ENCODE measurements around the gene TMEM45A.

TMEM45A gene

DNA sequence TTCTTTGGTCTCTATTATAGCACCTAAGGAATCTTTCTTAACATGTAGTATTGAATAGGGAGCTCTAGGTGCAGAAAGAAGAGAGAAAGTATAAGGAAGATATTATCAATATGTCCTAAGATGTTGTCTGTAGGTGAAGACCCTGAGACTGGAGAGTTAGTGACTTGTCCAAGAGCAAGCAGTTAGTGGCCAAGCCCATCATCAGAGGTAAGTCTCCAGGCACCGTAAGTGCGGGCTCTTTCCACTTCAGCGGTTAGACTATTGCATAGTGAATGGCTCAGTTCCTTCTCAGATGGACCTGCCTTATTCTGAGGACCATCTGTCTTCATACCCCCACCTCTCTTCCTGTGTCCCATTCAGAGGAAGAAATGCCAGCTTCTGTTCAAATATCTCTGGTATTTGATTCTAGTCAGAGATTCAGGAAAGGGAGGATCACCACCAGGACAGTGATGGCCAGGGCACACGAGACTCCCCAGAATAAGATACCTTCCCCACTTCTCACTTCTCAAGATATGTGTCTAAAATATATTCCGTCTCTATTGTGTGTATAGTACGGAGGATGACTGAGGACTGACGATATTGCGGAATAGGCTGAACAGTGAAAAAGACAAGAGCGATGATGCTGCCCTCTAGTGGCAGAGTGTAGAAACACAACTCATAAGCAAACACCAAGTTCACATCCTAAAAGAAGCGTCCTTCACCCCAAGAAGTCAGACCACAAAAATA is 97.9 kb downstream of the TMEM45A start:
- DNase-seq (ENCODE audit: low read depth, low spot score), result peak; percentile 64
- H3K4me3 ChIP-seq (ENCODE audit: low read length), result no peak overlapping the region
- no CpG with 5 or more reads among the region's 10 CpGs for WGBS (ENCODE audit: insufficient coverage, insufficient read length)

DNA sequence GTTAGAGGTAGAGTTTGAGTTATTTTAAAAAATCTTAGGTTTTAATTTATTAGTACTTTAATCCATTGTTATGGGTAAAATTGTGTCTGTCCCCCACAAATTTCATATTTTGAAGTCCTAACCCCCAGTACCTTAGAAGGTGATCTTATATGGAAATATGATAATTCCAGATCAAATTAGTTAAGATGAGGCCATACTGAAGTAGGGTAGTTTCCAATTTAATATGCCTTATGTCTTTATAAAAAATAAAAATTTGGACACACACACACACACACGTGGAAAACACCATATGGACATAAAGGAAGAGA is 98.4 kb downstream of the TMEM45A start:
- no peak overlapping the region for H3K4me3 ChIP-seq (ENCODE audit: low read length)
- no peak for DNase-seq (ENCODE audit: low read depth, low spot score)
- WGBS (ENCODE audit: insufficient coverage, insufficient read length), result no CpG with 5 or more reads among the region's 1 CpG

More for the DNA sequence above, 97.9 kb downstream of the TMEM45A start:
- H3K36me3 ChIP-seq (ENCODE audit: control insufficient read depth, insufficient read depth, low read length), result no peaks in the 10 kb centered on the region
- no peaks in the 10 kb centered on the region for H3K4me1 ChIP-seq (ENCODE audit: control insufficient read depth, insufficient read depth, low read length)
- H3K9me3 ChIP-seq (ENCODE audit: control insufficient read depth, insufficient read depth, low read length), result no peaks in the 10 kb centered on the region
- H3K27ac ChIP-seq (ENCODE audit: low read length), result no peak overlapping the region
- H3K27me3 ChIP-seq (ENCODE audit: control insufficient read depth, insufficient read depth, low read length), result no peaks in the 10 kb centered on the region

DNA sequence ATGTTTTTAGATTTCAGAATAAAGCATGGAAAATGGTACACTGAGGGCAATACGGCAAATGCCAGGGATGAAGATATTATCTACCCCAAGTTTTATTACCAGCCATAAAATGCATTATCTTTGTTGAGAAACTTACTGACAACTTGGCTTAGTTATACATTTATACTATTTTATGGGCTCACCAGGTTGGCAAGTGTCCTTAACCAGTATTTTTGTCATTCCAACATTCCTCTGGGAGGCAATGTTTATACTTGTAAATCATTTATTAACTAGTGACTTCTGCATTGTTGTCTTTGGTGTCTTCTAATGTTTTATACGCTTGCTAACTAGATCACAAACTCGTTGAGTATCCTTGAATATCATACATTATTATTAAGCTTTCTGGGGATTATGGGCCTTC is 99.0 kb downstream of the TMEM45A start:
- no peaks in the 10 kb centered on the region for H3K36me3 ChIP-seq (ENCODE audit: control insufficient read depth, insufficient read depth, low read length)
- no peaks in the 10 kb centered on the region for H3K4me1 ChIP-seq (ENCODE audit: control insufficient read depth, insufficient read depth, low read length)
- H3K27me3 ChIP-seq (ENCODE audit: control insufficient read depth, insufficient read depth, low read length), result no peaks in the 10 kb centered on the region
- no peak for DNase-seq (ENCODE audit: low read depth, low spot score)
- H3K4me3 ChIP-seq (ENCODE audit: low read length), result no peak overlapping the region
- H3K9me3 ChIP-seq (ENCODE audit: control insufficient read depth, insufficient read depth, low read length), result no peaks in the 10 kb centered on the region
- H3K27ac ChIP-seq (ENCODE audit: low read length), result no peak overlapping the region
- WGBS (ENCODE audit: insufficient coverage, insufficient read length), result no CpG with 5 or more reads among the region's 3 CpGs

More for the DNA sequence above, 98.4 kb downstream of the TMEM45A start:
- Histone ChIP-seq H3K4me1 (ENCODE audit: control insufficient read depth, insufficient read depth, low read length) (no peaks in the 10 kb centered on the region), H3K27ac (ENCODE audit: low read length) (no peak overlapping the region), H3K9me3 (ENCODE audit: control insufficient read depth, insufficient read depth, low read length) (no peaks in the 10 kb centered on the region), H3K36me3 (ENCODE audit: control insufficient read depth, insufficient read depth, low read length) (no peaks in the 10 kb centered on the region), H3K27me3 (ENCODE audit: control insufficient read depth, insufficient read depth, low read length) (no peaks in the 10 kb centered on the region)

DNA sequence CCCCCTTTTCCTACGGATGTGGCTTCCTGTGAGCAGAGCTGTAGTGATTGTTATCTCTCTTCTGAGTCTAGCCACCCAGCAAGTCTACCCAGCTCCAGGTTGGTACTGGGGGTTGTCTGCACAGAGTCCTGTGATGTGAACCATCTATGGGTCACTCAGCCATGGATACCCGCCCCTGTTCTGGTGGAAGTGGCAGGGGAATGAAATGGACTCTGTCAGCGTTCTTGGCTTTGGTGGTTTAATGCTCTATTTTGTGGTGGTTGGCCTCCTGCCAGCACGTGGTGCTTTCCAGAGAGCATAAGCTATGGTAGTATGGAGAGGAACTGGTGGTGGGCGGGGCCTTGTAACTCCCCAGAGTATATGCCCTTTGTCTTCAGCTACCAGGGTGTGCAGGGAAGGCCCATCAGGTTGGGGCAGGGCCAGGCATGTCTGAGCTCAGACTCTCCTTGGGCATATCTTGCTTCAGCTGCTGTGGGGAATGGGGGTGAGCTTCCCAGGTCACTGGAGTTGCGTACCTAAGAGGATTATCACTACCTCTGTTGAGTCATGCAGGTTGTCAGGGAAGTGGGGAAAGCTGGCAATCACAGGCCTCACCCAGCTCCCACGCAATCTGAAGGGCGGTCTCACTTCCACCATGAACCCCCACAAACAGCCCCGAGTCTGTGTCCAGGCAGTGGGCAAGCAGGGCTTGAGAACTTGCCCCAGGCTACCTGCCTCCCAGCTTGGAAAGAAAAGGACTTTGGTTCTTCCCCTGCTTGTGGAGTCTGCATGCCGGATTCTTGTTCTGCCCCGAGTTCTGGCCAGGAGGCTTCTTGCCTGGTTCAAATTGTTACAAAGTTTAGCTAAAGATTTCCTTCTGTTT is 108.0 kb downstream of the TMEM45A start:
- no peak overlapping the region for H3K4me3 ChIP-seq (ENCODE audit: low read length)
- no peaks in the 10 kb centered on the region for H3K27me3 ChIP-seq (ENCODE audit: control insufficient read depth, insufficient read depth, low read length)
- WGBS (ENCODE audit: insufficient coverage, insufficient read length), result no CpG with 5 or more reads among the region's 11 CpGs
- DNase-seq (ENCODE audit: low read depth, low spot score), result no peak
- peaks cover 2% of the 10 kb centered on the region; the same call in 1 of the 2 replicates for H3K4me1 ChIP-seq (ENCODE audit: control insufficient read depth, insufficient read depth, low read length)
- H3K9me3 ChIP-seq (ENCODE audit: control insufficient read depth, insufficient read depth, low read length), result no peaks in the 10 kb centered on the region
- H3K36me3 ChIP-seq (ENCODE audit: control insufficient read depth, insufficient read depth, low read length), result no peaks in the 10 kb centered on the region
- no peak overlapping the region for H3K27ac ChIP-seq (ENCODE audit: low read length)

DNA sequence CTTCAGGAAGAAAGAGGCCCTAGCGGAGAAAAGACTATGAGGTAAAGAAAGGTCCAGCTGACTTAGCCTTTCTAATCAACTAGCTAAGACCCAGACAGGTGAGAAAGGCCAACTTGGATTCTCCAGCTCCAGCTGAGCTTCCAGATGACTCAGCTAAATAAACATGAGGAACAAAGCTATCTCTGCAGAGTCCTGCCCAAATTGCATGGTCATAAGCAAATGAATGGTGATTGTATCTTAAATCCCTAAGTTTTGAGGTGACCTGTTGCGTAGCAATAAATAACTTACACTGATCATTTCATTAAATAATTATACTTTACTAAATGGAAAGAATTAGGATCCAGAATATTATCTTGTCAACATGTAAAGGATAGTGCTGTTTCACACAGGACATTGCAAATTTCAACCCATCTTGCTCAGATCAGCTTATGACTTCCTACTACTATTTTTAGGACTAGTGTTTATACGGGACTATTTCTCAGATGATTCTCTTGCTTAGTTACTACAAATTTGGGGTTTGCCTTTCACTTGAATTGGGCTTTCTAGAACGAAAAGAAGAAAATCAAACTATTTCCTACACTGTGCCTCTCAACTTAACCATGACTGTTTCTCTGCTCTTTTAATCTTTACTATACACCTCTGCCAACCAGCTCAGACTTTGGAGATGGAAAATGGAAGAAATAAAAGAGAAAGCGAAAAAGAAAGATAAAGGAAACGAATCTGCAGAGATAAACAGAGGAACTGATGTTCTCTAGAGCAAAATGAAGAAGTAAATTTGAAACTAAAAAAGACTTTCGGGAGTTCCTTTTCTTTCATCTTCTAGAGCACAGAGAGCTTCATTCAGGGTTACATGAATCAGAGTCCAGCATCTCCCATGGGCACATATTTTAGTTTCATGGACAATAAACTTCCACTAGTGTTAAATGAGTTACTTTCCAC is 110.4 kb downstream of the TMEM45A start:
- Histone ChIP-seq H3K4me3 (ENCODE audit: low read length) (no peak overlapping the region), H3K27me3 (ENCODE audit: control insufficient read depth, insufficient read depth, low read length) (no peaks in the 10 kb centered on the region), H3K9me3 (ENCODE audit: control insufficient read depth, insufficient read depth, low read length) (no peaks in the 10 kb centered on the region), H3K36me3 (ENCODE audit: control insufficient read depth, insufficient read depth, low read length) (no peaks in the 10 kb centered on the region), H3K4me1 (ENCODE audit: control insufficient read depth, insufficient read depth, low read length) (peaks cover 2% of the 10 kb centered on the region; the same call in 1 of the 2 replicates), H3K27ac (ENCODE audit: low read length) (no peak overlapping the region)
- no CpG with 5 or more reads among the region's 7 CpGs for WGBS (ENCODE audit: insufficient coverage, insufficient read length)
- no peak for DNase-seq (ENCODE audit: low read depth, low spot score)

DNA sequence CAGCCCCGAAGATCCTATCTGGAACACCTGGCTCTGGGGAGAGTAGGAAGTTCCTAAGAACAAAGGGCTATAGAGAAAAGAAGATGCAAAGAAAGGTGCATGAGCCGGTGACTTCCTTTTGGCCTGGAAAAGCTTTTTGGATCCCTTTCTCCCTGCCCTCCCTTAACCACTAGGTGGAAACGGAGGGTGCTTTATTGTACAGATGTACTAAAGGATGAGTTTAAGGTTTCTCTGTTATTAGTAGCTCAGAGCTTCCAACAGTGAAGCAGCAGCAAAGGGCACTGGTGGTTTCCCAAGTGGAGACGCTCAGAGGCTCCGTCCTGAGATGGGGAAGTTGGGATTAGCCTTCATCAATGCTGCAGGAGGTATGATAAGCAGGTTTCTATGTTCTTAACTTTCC is 111.0 kb downstream of the TMEM45A start:
- Histone ChIP-seq H3K4me1 (ENCODE audit: control insufficient read depth, insufficient read depth, low read length) (peaks cover 2% of the 10 kb centered on the region; the same call in 1 of the 2 replicates), H3K27me3 (ENCODE audit: control insufficient read depth, insufficient read depth, low read length) (no peaks in the 10 kb centered on the region), H3K4me3 (ENCODE audit: low read length) (no peak overlapping the region), H3K27ac (ENCODE audit: low read length) (no peak overlapping the region), H3K9me3 (ENCODE audit: control insufficient read depth, insufficient read depth, low read length) (no peaks in the 10 kb centered on the region), H3K36me3 (ENCODE audit: control insufficient read depth, insufficient read depth, low read length) (no peaks in the 10 kb centered on the region)
- no CpG with 5 or more reads among the region's 5 CpGs for WGBS (ENCODE audit: insufficient coverage, insufficient read length)
- DNase-seq (ENCODE audit: low read depth, low spot score), result peak; percentile 27

DNA sequence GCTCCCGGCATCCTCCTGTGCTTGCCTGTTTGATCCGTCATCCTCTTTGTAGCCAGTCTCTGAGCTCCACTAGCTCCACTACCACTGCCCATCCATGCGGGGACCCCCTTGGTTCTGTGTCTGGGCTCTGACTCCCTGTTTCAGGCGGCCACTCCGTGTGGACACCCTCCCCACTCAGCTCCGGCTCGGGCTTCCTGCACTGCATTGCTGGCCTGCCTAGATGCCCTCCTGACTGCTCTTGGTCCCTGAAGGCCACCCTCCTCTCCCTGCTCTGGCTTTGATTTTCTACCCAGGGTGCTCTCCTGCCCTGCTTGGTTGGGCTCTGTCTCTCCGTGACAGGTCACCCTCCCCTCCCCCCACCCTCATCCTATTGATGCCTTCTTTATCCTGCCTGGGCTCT is 112.9 kb downstream of the TMEM45A start:
- no CpG with 5 or more reads among the region's 8 CpGs for WGBS (ENCODE audit: insufficient coverage, insufficient read length)
- Histone ChIP-seq H3K4me3 (ENCODE audit: low read length) (no peak overlapping the region), H3K9me3 (ENCODE audit: control insufficient read depth, insufficient read depth, low read length) (no peaks in the 10 kb centered on the region), H3K27me3 (ENCODE audit: control insufficient read depth, insufficient read depth, low read length) (no peaks in the 10 kb centered on the region), H3K27ac (ENCODE audit: low read length) (no peak overlapping the region), H3K4me1 (ENCODE audit: control insufficient read depth, insufficient read depth, low read length) (peaks cover 2% of the 10 kb centered on the region; the same call in 1 of the 2 replicates), H3K36me3 (ENCODE audit: control insufficient read depth, insufficient read depth, low read length) (no peaks in the 10 kb centered on the region)
- no peak for DNase-seq (ENCODE audit: low read depth, low spot score)

DNA sequence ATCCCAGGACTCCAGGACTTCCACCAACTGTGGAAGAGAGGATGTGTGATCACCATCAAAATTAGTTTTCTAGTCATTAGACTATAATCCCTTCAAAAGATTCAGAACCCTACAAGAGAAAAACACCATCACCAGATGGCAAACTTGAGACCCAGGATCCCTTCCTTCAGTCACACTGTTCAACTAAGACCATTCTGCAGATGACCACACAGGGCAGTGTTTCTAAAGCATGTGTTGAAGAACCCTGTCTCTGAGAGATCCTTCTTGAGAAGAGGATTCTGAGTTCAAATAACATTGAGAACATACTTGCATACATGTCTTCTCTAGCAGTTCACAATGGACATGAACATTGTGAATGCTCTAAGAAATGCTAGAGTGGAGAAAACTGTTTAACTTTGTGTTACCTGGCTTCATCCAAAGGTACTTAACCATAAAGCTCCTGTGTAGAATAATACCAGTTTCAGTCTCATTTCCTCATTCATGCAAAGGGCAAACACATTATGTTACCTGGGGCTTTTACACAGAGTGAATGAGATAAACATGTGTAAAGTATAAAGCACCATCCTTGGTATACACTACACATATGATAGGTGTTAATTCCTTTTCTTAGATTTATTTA is 114.6 kb downstream of the TMEM45A start:
- no peak overlapping the region for H3K4me3 ChIP-seq (ENCODE audit: low read length)

DNA sequence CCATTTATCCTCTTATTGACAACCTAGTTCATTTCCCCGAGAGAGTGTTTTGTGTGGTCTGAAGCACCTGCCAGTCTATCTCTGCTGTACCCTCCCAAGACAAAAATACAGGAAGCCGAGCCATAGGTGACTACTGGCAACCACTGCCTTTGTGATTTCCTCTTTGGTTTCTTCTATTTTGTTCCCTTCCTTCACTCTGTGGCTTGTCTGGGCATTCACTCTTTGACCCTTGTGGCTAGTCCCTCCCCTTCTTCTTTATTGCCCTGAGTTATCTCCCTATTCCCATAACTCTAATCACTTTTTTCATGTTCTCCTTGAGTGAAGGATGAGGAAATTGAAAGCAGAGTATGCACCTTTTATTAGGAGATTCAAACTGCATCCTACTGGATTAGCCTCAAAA is 116.9 kb downstream of the TMEM45A start, which contains the start of gene ADGRG7:
TSS of gene ADGRG7 (plus strand) at position 297 of the 400 bp plus-strand sequence. CDS start 256 bp downstream, outside the sequence.
- no peak within 1 kb of the TSS for H3K4me3 ChIP-seq (ENCODE audit: low read length)
- H3K4me1 ChIP-seq (ENCODE audit: control insufficient read depth, insufficient read depth, low read length), result peaks cover 1% of the 10 kb centered on the region; the same call in 1 of the 2 replicates
- WGBS (ENCODE audit: insufficient coverage, insufficient read length), result no CpG with 5 or more reads among the region's 2 CpGs
- no peaks in the 10 kb centered on the region for H3K36me3 ChIP-seq (ENCODE audit: control insufficient read depth, insufficient read depth, low read length)
- no peak for DNase-seq (ENCODE audit: low read depth, low spot score)
- H3K9me3 ChIP-seq (ENCODE audit: control insufficient read depth, insufficient read depth, low read length), result no peaks in the 10 kb centered on the region
- H3K27ac ChIP-seq (ENCODE audit: low read length), result no peak within 1 kb of the TSS
- H3K27me3 ChIP-seq (ENCODE audit: control insufficient read depth, insufficient read depth, low read length), result no peaks in the 10 kb centered on the region

More for the DNA sequence above, 114.6 kb downstream of the TMEM45A start:
- Histone ChIP-seq H3K4me1 (ENCODE audit: control insufficient read depth, insufficient read depth, low read length) (peaks cover 3% of the 10 kb centered on the region; the same call in 1 of the 2 replicates), H3K27ac (ENCODE audit: low read length) (no peak overlapping the region), H3K36me3 (ENCODE audit: control insufficient read depth, insufficient read depth, low read length) (no peaks in the 10 kb centered on the region), H3K27me3 (ENCODE audit: control insufficient read depth, insufficient read depth, low read length) (no peaks in the 10 kb centered on the region), H3K9me3 (ENCODE audit: control insufficient read depth, insufficient read depth, low read length) (no peaks in the 10 kb centered on the region)
- DNase-seq (ENCODE audit: low read depth, low spot score), result no peak
